Measurements from ENCODE around the gene PCNX2.

Gene PCNX2

GRCh38 chr1:233019083-233019482 lies 276.4 kb downstream of the PCNX2 start:
- no peak for TF ChIP-seq CTCF (IDR thresholded peaks at IDR 0.05; ENCODE audit: insufficient read depth, low read depth, low read length, missing control alignments)
- no peak overlapping the region for H3K4me3 ChIP-seq (ENCODE audit: low read length)
- DNase-seq (ENCODE audit: low read depth) = no peak

- DNase-seq (ENCODE audit: low read depth) = no peak
- TF ChIP-seq CTCF (IDR thresholded peaks at IDR 0.05; ENCODE audit: insufficient read depth, low read depth, low read length, missing control alignments) = no peak
- no peak overlapping the region for H3K4me3 ChIP-seq (ENCODE audit: low read length)
Observed at GRCh38 chr1:233016798-233017197, 278.7 kb downstream of the PCNX2 start.

GRCh38 chr1:233015965-233016364 lies 279.6 kb downstream of the PCNX2 start:
- no peak for TF ChIP-seq CTCF (IDR thresholded peaks at IDR 0.05; ENCODE audit: insufficient read depth, low read depth, low read length, missing control alignments)
- no peak for DNase-seq (ENCODE audit: low read depth)
- no peak overlapping the region for H3K4me3 ChIP-seq (ENCODE audit: low read length)

GRCh38 chr1:233012021-233012420 lies 283.5 kb downstream of the PCNX2 start:
- no peak for DNase-seq (ENCODE audit: low read depth)
- no peak overlapping the region for H3K4me3 ChIP-seq (ENCODE audit: low read length)

GRCh38 chr1:233010146-233010545 lies 285.4 kb downstream of the PCNX2 start:
- no peak for DNase-seq (ENCODE audit: low read depth)
- TF ChIP-seq CTCF (IDR thresholded peaks at IDR 0.05; ENCODE audit: insufficient read depth, low read depth, low read length, missing control alignments) = no peak
- H3K4me3 ChIP-seq (ENCODE audit: low read length) = no peak overlapping the region

More at GRCh38 chr1:233012021-233012420, 283.5 kb downstream of the PCNX2 start:
- TF ChIP-seq CTCF (IDR thresholded peaks at IDR 0.05; ENCODE audit: insufficient read depth, low read depth, low read length, missing control alignments) = no peak

- TF ChIP-seq CTCF (IDR thresholded peaks at IDR 0.05; ENCODE audit: insufficient read depth, low read depth, low read length, missing control alignments) = no peak
- no peak for DNase-seq (ENCODE audit: low read depth)
- H3K4me3 ChIP-seq (ENCODE audit: low read length) = no peak overlapping the region
Observed at GRCh38 chr1:233006541-233006973, 289.0 kb downstream of the PCNX2 start.

- no peak for DNase-seq (ENCODE audit: low read depth)
- TF ChIP-seq CTCF (IDR thresholded peaks at IDR 0.05; ENCODE audit: insufficient read depth, low read depth, low read length, missing control alignments) = no peak
- H3K4me3 ChIP-seq (ENCODE audit: low read length) = no peak overlapping the region
Observed at GRCh38 chr1:233006108-233006507, 289.4 kb downstream of the PCNX2 start.

Data from epithelial cell of esophagus (primary cell).